Measurements from ENCODE around the gene GRIA2.

GRIA2 gene

GRCh38 chr4:157372567-157372966 lies 152.0 kb downstream of the GRIA2 start:
- no peak for DNase-seq (ENCODE audit: low read depth)

- DNase-seq (ENCODE audit: low read depth) = no peak
Observed at GRCh38 chr4:157389741-157390140, 169.2 kb downstream of the GRIA2 start.

GRCh38 chr4:157405070-157405469 lies 184.5 kb downstream of the GRIA2 start:
- DNase-seq (ENCODE audit: low read depth) = no peak
